ENCODE data around the gene RTN1. TPM values are rescaled to one million over a fixed set of nuclear protein-coding genes. Genes with fewer than 3 reads are reported as not detected.

RTN1 gene
- total RNA-seq, 1 donor from 2014 or later: 23.4 TPM

GRCh38 chr14:59753512-59753911 is 117.1 kb downstream of the RTN1 start:
- no peaks in the 10 kb centered on the region for H3K4me1 Mint-ChIP-seq (ENCODE audit: low read depth)
- H3K4me3 Mint-ChIP-seq (ENCODE audit: low read depth): no peak overlapping the region
- no peak for TF ChIP-seq CTCF (IDR thresholded peaks at IDR 0.05; ENCODE audit: unreplicated experiment)
- H3K9me3 Mint-ChIP-seq (ENCODE audit: low read depth): no peaks in the 10 kb centered on the region
- DNase-seq (ENCODE audit: low spot score, unreplicated experiment): no peak
- H3K27ac Mint-ChIP-seq: no peak overlapping the region
- no peaks in the 10 kb centered on the region for H3K27me3 Mint-ChIP-seq
- no peaks in the 10 kb centered on the region for H3K36me3 Mint-ChIP-seq (ENCODE audit: insufficient read depth)

- Mint-ChIP-seq H3K9me3 (ENCODE audit: low read depth) (no peaks in the 10 kb centered on the region), H3K36me3 (ENCODE audit: insufficient read depth) (no peaks in the 10 kb centered on the region), H3K27ac (no peak overlapping the region), H3K27me3 (no peaks in the 10 kb centered on the region), H3K4me3 (ENCODE audit: low read depth) (no peak overlapping the region), H3K4me1 (ENCODE audit: low read depth) (no peaks in the 10 kb centered on the region)
- DNase-seq (ENCODE audit: low spot score, unreplicated experiment): no peak
- no peak for TF ChIP-seq CTCF (IDR thresholded peaks at IDR 0.05; ENCODE audit: unreplicated experiment)
Observed at GRCh38 chr14:59751578-59751977, 119.0 kb downstream of the RTN1 start.

GRCh38 chr14:59739794-59740193 is 130.8 kb downstream of the RTN1 start:
- no peak for TF ChIP-seq CTCF (IDR thresholded peaks at IDR 0.05; ENCODE audit: unreplicated experiment)
- Mint-ChIP-seq H3K4me1 (ENCODE audit: low read depth) (peaks cover 2% of the 10 kb centered on the region), H3K4me3 (ENCODE audit: low read depth) (no peak overlapping the region), H3K27me3 (no peaks in the 10 kb centered on the region), H3K9me3 (ENCODE audit: low read depth) (peaks cover 28% of the 10 kb centered on the region), H3K36me3 (ENCODE audit: insufficient read depth) (peaks cover 4% of the 10 kb centered on the region), H3K27ac (no peak overlapping the region)
- DNase-seq (ENCODE audit: low spot score, unreplicated experiment): no peak

GRCh38 chr14:59728304-59728703 is 142.3 kb downstream of the RTN1 start:
- Mint-ChIP-seq H3K27me3 (no peaks in the 10 kb centered on the region), H3K27ac (no peak overlapping the region), H3K4me3 (ENCODE audit: low read depth) (no peak overlapping the region), H3K9me3 (ENCODE audit: low read depth) (no peaks in the 10 kb centered on the region), H3K4me1 (ENCODE audit: low read depth) (no peaks in the 10 kb centered on the region), H3K36me3 (ENCODE audit: insufficient read depth) (no peaks in the 10 kb centered on the region)
- DNase-seq (ENCODE audit: low spot score, unreplicated experiment): no peak
- TF ChIP-seq CTCF (IDR thresholded peaks at IDR 0.05; ENCODE audit: unreplicated experiment): no peak

GRCh38 chr14:59727073-59727661 is 143.4 kb downstream of the RTN1 start:
- Mint-ChIP-seq H3K9me3 (ENCODE audit: low read depth) (no peaks in the 10 kb centered on the region), H3K27me3 (no peaks in the 10 kb centered on the region), H3K36me3 (ENCODE audit: insufficient read depth) (no peaks in the 10 kb centered on the region), H3K27ac (no peak overlapping the region), H3K4me3 (ENCODE audit: low read depth) (no peak overlapping the region), H3K4me1 (ENCODE audit: low read depth) (no peaks in the 10 kb centered on the region)
- no peak for TF ChIP-seq CTCF (IDR thresholded peaks at IDR 0.05; ENCODE audit: unreplicated experiment)
- DNase-seq (ENCODE audit: low spot score, unreplicated experiment): no peak
